Keratinocyte (primary cell): Measurements from ENCODE around the gene EIF2S2. TPM values are rescaled to one million over a fixed set of nuclear protein-coding genes. Genes with fewer than 3 reads are reported as not detected.

ENCODE experiments used
- DNase-seq: peaks from one replicate; pipeline ENCODE4 v3.0.0-alpha.2; 2011; ENCODE audit warnings: low read depth, missing footprints, low spot score
- FAIRE-seq: peaks from 2 replicates; lab custom pipeline; 2011; peaks lifted over from hg19 to GRCh38; lab: Jason Lieb, UNC
- H2AFZ ChIP-seq: 2 replicates; pipeline ENCODE4 v1.6.0; 2012; ENCODE audit warnings: low read length, control low read depth, inconsistent platforms; ENCODE audit not compliant: control insufficient read depth
- H3K27ac ChIP-seq: 2 replicates; pipeline ENCODE4 v1.5.1; 2011; ENCODE audit warnings: low read length; ENCODE audit not compliant: control insufficient read depth, insufficient read depth
- H3K27me3 ChIP-seq: 3 replicates; pipeline ENCODE4 v1.6.0; 2011; ENCODE audit warnings: low read length; ENCODE audit not compliant: control insufficient read depth, insufficient read depth; ENCODE audit errors: extremely low read depth
- H3K36me3 ChIP-seq, 2 experiments: 2 replicates in 1 of 2; 3 replicates in 1 of 2; pipeline ENCODE4 v1.5.1; 2011; ENCODE audit warnings: low read length in 2 of 2, mild to moderate bottlenecking in 1 of 2; ENCODE audit not compliant: control insufficient read depth in 2 of 2, insufficient read depth in 2 of 2; ENCODE audit errors: extremely low read depth in 1 of 2
- H3K4me1 ChIP-seq: 3 replicates; pipeline ENCODE4 v1.5.1; 2011; ENCODE audit warnings: low read length; ENCODE audit not compliant: control insufficient read depth, insufficient read depth; ENCODE audit errors: extremely low read depth
- H3K4me2 ChIP-seq: 3 replicates; pipeline ENCODE4 v1.6.0; 2011; ENCODE audit warnings: low read depth, low read length; ENCODE audit not compliant: control insufficient read depth, insufficient read depth; ENCODE audit errors: extremely low read depth
- H3K4me3 ChIP-seq, 3 experiments: fragments of 200-600 bp in 1 of 3; sonication (generic) in 1 of 3; 2 replicates in 2 of 3; 3 replicates in 1 of 3; pipeline ENCODE4 v1.5.1; 2011 to 2016; ENCODE audit warnings: low read length in 3 of 3, mild to moderate bottlenecking in 3 of 3, control low read depth in 2 of 3, inconsistent platforms in 1 of 3, low read depth in 1 of 3, mixed read lengths in 1 of 3, mixed run types in 1 of 3, moderate library complexity in 1 of 3; ENCODE audit not compliant: control insufficient read depth in 2 of 3, insufficient read depth in 2 of 3; ENCODE audit errors: extremely low read depth in 1 of 3
- H3K79me2 ChIP-seq: 2 replicates; pipeline ENCODE4 v1.6.0; 2012; ENCODE audit warnings: low read length; ENCODE audit not compliant: control insufficient read depth, insufficient read depth
- H3K9ac ChIP-seq: 3 replicates; pipeline ENCODE4 v1.6.0; 2011; ENCODE audit warnings: low read length; ENCODE audit not compliant: control insufficient read depth, insufficient read depth; ENCODE audit errors: extremely low read depth
- H3K9me1 ChIP-seq: 3 replicates; pipeline ENCODE4 v1.6.0; 2011; ENCODE audit warnings: low read length; ENCODE audit not compliant: control insufficient read depth, insufficient read depth; ENCODE audit errors: extremely low read depth
- H3K9me3 ChIP-seq: 2 replicates; pipeline ENCODE4 v1.5.1; 2012; ENCODE audit warnings: low read depth, low read length; ENCODE audit not compliant: control insufficient read depth
- H4K20me1 ChIP-seq: 3 replicates; pipeline ENCODE4 v1.6.0; 2011; ENCODE audit warnings: low read length; ENCODE audit not compliant: control insufficient read depth, insufficient read depth; ENCODE audit errors: extremely low read depth
- EZH2 ChIP-seq: IDR thresholded peaks from one replicate; pipeline ENCODE4 v1.6.1; 2012; ENCODE audit warnings: inconsistent platforms, mild to moderate bottlenecking, low read length, moderate library complexity
- dilution Hi-C: fragments of 300-500 bp; cut with MboI; formaldehyde crosslinking; loops from one replicate; pipeline ENCODE4 v1.7.0; 2020; ENCODE audit warnings: low sequenced_read_pairs; ENCODE audit not compliant: extremely low pct_ligation_motif_present
- polyA plus RNA-seq, 5 experiments: library from polyadenylated mRNA; depleted of rRNA in 3 of 5; stranded (reverse) in 3 of 5; stranded (forward) in 1 of 5; unstranded in 1 of 5; fragments of >200 nt; gene quantifications; 1 replicate in 1 of 5; 2 replicates in 3 of 5; 3 replicates in 1 of 5; pipeline versions ENCODE4 v1.2.1 to v1.2.3, GENCODE V29; 2011 to 2012; ENCODE audit warnings: missing spikeins in 2 of 5, low read depth in 1 of 5, low replicate concordance in 1 of 5
- TF ChIP-seq, protein P1 (sequence below), 3 experiments: IDR thresholded peaks in 1 of 3; conservative IDR thresholded peaks in 1 of 3; optimal IDR thresholded peaks in 1 of 3; 2 replicates in 2 of 3; 3 replicates in 1 of 3; pipeline versions ENCODE3 to v1.5.1; 2011; ENCODE audit warnings: low read length in 3 of 3, mild to moderate bottlenecking in 3 of 3, moderate library complexity in 2 of 3, control low read depth in 1 of 3, inconsistent platforms in 1 of 3; ENCODE audit not compliant: insufficient read depth in 2 of 3; ENCODE audit errors: extremely low read depth in 1 of 3

The EIF2S2 gene
- polyA plus RNA-seq, 1 donor (not counting 4 experiments of a cell fraction or from before 2014, with no cell fraction given), result 131 TPM

DNA sequence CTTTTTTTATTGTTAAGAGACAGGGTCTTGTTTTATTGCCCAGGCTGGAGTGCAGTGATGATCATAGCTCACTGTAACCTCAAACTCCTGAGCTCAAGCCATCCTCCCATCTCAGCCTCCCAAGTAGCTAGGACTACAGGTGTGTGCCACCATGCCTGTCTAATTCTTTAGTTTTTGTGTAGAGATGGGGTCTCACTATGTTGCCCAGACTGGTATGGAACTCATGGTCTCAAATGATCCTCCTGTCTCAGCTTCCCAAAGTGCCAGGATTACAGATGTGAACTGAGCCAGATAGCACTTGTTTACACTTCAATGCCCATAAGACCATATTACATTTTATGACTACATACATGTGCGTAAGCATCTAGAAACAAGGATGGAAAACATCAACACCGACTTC is 18.1 kb downstream of the EIF2S2 start:
- H3K79me2 ChIP-seq, result peaks cover 19% of the 10 kb centered on the region

DNA sequence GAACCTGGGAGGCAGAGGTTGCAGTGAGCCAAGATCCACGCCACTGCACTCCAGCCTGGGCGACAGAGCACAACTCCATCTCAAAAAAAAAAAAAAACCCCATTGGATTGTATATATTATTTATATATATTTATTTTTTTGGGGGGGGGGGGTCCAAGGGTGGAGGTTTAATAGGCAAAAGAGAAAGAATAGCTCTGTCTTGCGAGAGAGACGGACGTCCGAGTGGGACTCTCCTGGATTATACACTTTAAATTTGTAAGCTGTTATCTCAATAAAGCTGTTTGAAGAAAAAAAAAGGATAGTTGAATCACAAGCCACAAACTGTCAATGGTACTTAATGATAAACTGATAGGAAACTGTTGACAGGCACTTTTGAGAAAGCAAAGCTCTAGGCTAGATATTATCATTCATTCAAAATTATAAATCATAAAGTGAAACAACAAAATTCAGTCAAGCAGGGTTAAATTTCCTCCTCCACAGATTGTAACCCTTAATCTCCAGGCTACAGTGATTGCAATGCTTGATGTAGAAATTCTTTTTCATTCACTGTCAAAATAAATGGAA is 20.3 kb downstream of the EIF2S2 start:
- no peaks in the 10 kb centered on the region for H3K4me1 ChIP-seq
- H4K20me1 ChIP-seq, result peaks cover 37% of the 10 kb centered on the region
- no peak overlapping the region for H3K4me3 ChIP-seq
- FAIRE-seq, result no peak
- no peak for TF ChIP-seq EZH2
- TF ChIP-seq, protein P1, sequence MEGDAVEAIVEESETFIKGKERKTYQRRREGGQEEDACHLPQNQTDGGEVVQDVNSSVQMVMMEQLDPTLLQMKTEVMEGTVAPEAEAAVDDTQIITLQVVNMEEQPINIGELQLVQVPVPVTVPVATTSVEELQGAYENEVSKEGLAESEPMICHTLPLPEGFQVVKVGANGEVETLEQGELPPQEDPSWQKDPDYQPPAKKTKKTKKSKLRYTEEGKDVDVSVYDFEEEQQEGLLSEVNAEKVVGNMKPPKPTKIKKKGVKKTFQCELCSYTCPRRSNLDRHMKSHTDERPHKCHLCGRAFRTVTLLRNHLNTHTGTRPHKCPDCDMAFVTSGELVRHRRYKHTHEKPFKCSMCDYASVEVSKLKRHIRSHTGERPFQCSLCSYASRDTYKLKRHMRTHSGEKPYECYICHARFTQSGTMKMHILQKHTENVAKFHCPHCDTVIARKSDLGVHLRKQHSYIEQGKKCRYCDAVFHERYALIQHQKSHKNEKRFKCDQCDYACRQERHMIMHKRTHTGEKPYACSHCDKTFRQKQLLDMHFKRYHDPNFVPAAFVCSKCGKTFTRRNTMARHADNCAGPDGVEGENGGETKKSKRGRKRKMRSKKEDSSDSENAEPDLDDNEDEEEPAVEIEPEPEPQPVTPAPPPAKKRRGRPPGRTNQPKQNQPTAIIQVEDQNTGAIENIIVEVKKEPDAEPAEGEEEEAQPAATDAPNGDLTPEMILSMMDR (optimal IDR thresholded peaks at IDR 0.05 in 1 of 3, IDR thresholded peaks at IDR 0.05 in 1 of 3, conservative IDR thresholded peaks at IDR 0.05 in 1 of 3; ENCODE audit: extremely low read depth in 1 of 3, insufficient read depth in 2 of 3, low read length in 3 of 3), result no peak
- no peak overlapping the region for H3K9ac ChIP-seq
- peaks cover 15% of the 10 kb centered on the region for H3K79me2 ChIP-seq
- no peak overlapping the region for H2AFZ ChIP-seq
- peaks cover 36 to 59% of the 10 kb centered on the region in 2 experiments for H3K36me3 ChIP-seq
- no peak overlapping the region for H3K27ac ChIP-seq
- H3K27me3 ChIP-seq, result no peaks in the 10 kb centered on the region
- peaks cover 3% of the 10 kb centered on the region for H3K9me1 ChIP-seq
- no peak overlapping the region for H3K4me2 ChIP-seq
- H3K9me3 ChIP-seq, result no peaks in the 10 kb centered on the region
- no peak for DNase-seq
- dilution Hi-C loops, result no loop called here

More for the DNA sequence above, 18.1 kb downstream of the EIF2S2 start:
- H3K4me3 ChIP-seq, result no peak overlapping the region
- H3K9me3 ChIP-seq, result no peaks in the 10 kb centered on the region
- H3K36me3 ChIP-seq, result peaks cover 39 to 58% of the 10 kb centered on the region in 2 experiments
- no peak overlapping the region for H3K4me2 ChIP-seq
- FAIRE-seq (no peak), DNase-seq (no peak)
- dilution Hi-C loops, result no loop called here
- TF ChIP-seq, protein P1 (optimal IDR thresholded peaks at IDR 0.05 in 1 of 3, IDR thresholded peaks at IDR 0.05 in 1 of 3, conservative IDR thresholded peaks at IDR 0.05 in 1 of 3; ENCODE audit: extremely low read depth in 1 of 3, insufficient read depth in 2 of 3, low read length in 3 of 3), result no peak
- no peak for TF ChIP-seq EZH2
- H3K9me1 ChIP-seq, result peaks cover 3% of the 10 kb centered on the region
- no peak overlapping the region for H2AFZ ChIP-seq
- H3K9ac ChIP-seq, result no peak overlapping the region
- no peaks in the 10 kb centered on the region for H3K27me3 ChIP-seq
- H3K27ac ChIP-seq, result no peak overlapping the region
- H4K20me1 ChIP-seq, result peaks cover 34% of the 10 kb centered on the region
- no peaks in the 10 kb centered on the region for H3K4me1 ChIP-seq
